ENCODE measurements around the gene EVA1B. TPM values are rescaled to one million over a fixed set of nuclear protein-coding genes. Genes with fewer than 3 reads are reported as not detected.

The EVA1B gene
- total RNA-seq, 1 donor from 2014 or later = 20.5 TPM

- TF ChIP-seq CTCF (IDR thresholded peaks at IDR 0.05; ENCODE audit: insufficient read depth, low read length, severe bottlenecking) = no peak
- FAIRE-seq = no peak
- no peaks in the 10 kb centered on the region for H3K27me3 ChIP-seq (ENCODE audit: control insufficient read depth, insufficient read depth, low read length)
- H3K4me3 ChIP-seq (ENCODE audit: low read depth, low read length) = no peak overlapping the region
- H3K36me3 ChIP-seq (ENCODE audit: control insufficient read depth, insufficient read depth, low read length) = no peaks in the 10 kb centered on the region
- DNase-seq (ENCODE audit: low read depth) = peak; percentile 33
Observed at GRCh38 chr1:36326499-36326898, 3.1 kb upstream of the EVA1B start.

GRCh38 chr1:36324353-36324703, 883 bp upstream of the EVA1B start:
- FAIRE-seq = no peak

GRCh38 chr1:36322786-36323635, 434 bp downstream of the EVA1B start:
- no peak for FAIRE-seq
- DNase-seq (ENCODE audit: low read depth) = no peak
- no peaks in the 10 kb centered on the region for H3K36me3 ChIP-seq (ENCODE audit: control insufficient read depth, insufficient read depth, low read length)
- H3K4me3 ChIP-seq (ENCODE audit: low read depth, low read length) = peak overlapping the region; percentile 43
- no peak for TF ChIP-seq CTCF (IDR thresholded peaks at IDR 0.05; ENCODE audit: insufficient read depth, low read length, severe bottlenecking)
- H3K27me3 ChIP-seq (ENCODE audit: control insufficient read depth, insufficient read depth, low read length) = no peaks in the 10 kb centered on the region

More at GRCh38 chr1:36324353-36324703, 883 bp upstream of the EVA1B start:
- no peaks in the 10 kb centered on the region for H3K27me3 ChIP-seq (ENCODE audit: control insufficient read depth, insufficient read depth, low read length)
- DNase-seq (ENCODE audit: low read depth) = no peak
- H3K4me3 ChIP-seq (ENCODE audit: low read depth, low read length) = no peak overlapping the region
- no peak for TF ChIP-seq CTCF (IDR thresholded peaks at IDR 0.05; ENCODE audit: insufficient read depth, low read length, severe bottlenecking)
- H3K36me3 ChIP-seq (ENCODE audit: control insufficient read depth, insufficient read depth, low read length) = no peaks in the 10 kb centered on the region

GRCh38 chr1:36322041-36322785, 1.2 kb downstream of the EVA1B start:
- TF ChIP-seq CTCF (IDR thresholded peaks at IDR 0.05; ENCODE audit: insufficient read depth, low read length, severe bottlenecking) = no peak
- Histone ChIP-seq H3K4me3 (ENCODE audit: low read depth, low read length) (no peak overlapping the region), H3K27me3 (ENCODE audit: control insufficient read depth, insufficient read depth, low read length) (no peaks in the 10 kb centered on the region), H3K36me3 (ENCODE audit: control insufficient read depth, insufficient read depth, low read length) (no peaks in the 10 kb centered on the region)
- no peak for DNase-seq (ENCODE audit: low read depth)
- FAIRE-seq = no peak

GRCh38 chr1:36321119-36321951, 2.1 kb downstream of the EVA1B start:
- Histone ChIP-seq H3K27me3 (ENCODE audit: control insufficient read depth, insufficient read depth, low read length) (no peaks in the 10 kb centered on the region), H3K36me3 (ENCODE audit: control insufficient read depth, insufficient read depth, low read length) (peaks cover 5% of the 10 kb centered on the region), H3K4me3 (ENCODE audit: low read depth, low read length) (no peak overlapping the region)
- no peak for TF ChIP-seq CTCF (IDR thresholded peaks at IDR 0.05; ENCODE audit: insufficient read depth, low read length, severe bottlenecking)
- no peak for FAIRE-seq
- DNase-seq (ENCODE audit: low read depth) = no peak

Measured in bronchial epithelial cell (primary cell).